Neural cell (in vitro differentiated cells): Measurements from ENCODE around the gene PDHX. TPM values are rescaled to one million over a fixed set of nuclear protein-coding genes. Genes with fewer than 3 reads are reported as not detected.

Experiments used
- H2AFZ ChIP-seq: fragments of 200-600, 300-800 bp; sonication (generic), shearing (Covaris generic); 2 replicates; pipeline ENCODE4 v1.6.0; 2014; ENCODE audit warnings: low read depth, mild to moderate bottlenecking, antibody characterized with exemption, low read length, moderate library complexity
- H3F3A ChIP-seq: fragments of 200-600 bp; shearing (Covaris generic); 2 replicates; pipeline ENCODE4 v1.6.1; 2016; ENCODE audit warnings: mild to moderate bottlenecking, moderate library complexity, mixed read lengths, antibody characterized with exemption, low read length; ENCODE audit not compliant: insufficient read depth, poor library complexity, severe bottlenecking
- H3K27ac ChIP-seq: fragments of 200-600, 300-800 bp; sonication (generic), shearing (Covaris generic); 2 replicates; pipeline ENCODE4 v1.5.1; 2014; ENCODE audit warnings: mild to moderate bottlenecking, low read length, moderate library complexity
- H3K27me3 ChIP-seq: fragments of 300-800, 200-600 bp; sonication (generic), shearing (Covaris generic); 2 replicates; pipeline ENCODE4 v1.6.0; 2014; ENCODE audit warnings: mild to moderate bottlenecking, low read depth, low read length, moderate library complexity; ENCODE audit not compliant: insufficient read depth
- H3K36me3 ChIP-seq: fragments of 300-800, 200-600 bp; sonication (generic), shearing (Covaris generic); 2 replicates; pipeline ENCODE4 v1.5.1; 2014; ENCODE audit warnings: mild to moderate bottlenecking, antibody characterized with exemption, low read length, moderate library complexity; ENCODE audit not compliant: insufficient read depth
- H3K4me2 ChIP-seq: fragments of 300-800, 200-600 bp; sonication (generic), shearing (Covaris generic); 2 replicates; pipeline ENCODE4 v1.6.0; 2014; ENCODE audit warnings: mild to moderate bottlenecking, low read length
- H3K4me3 ChIP-seq: fragments of 300-800, 200-600 bp; sonication (generic), shearing (Covaris generic); 2 replicates; pipeline ENCODE4 v1.5.1; 2014; ENCODE audit warnings: mild to moderate bottlenecking, low read length, moderate library complexity
- H3K79me2 ChIP-seq: fragments of 200-600 bp; shearing (Covaris generic); replicated peaks from 2 replicates; pipeline ENCODE4 v1.6.0; 2014; ENCODE audit warnings: mild to moderate bottlenecking, low read length, moderate library complexity; ENCODE audit not compliant: insufficient read depth
- H3K9ac ChIP-seq: fragments of 300-800, 200-600 bp; sonication (generic), shearing (Covaris generic); 2 replicates; pipeline ENCODE4 v1.6.1; 2016; ENCODE audit warnings: mild to moderate bottlenecking, low read length, mixed read lengths
- H3K9me2 ChIP-seq: fragments of 200-600 bp; shearing (Covaris generic); 2 replicates; pipeline ENCODE4 v1.6.1; 2016; ENCODE audit warnings: mild to moderate bottlenecking, low read length, mixed read lengths; ENCODE audit not compliant: insufficient read depth
- H3K9me3 ChIP-seq: fragments of 200-600, 300-800 bp; sonication (generic), shearing (Covaris generic); 2 replicates; pipeline ENCODE4 v1.6.1; 2016; ENCODE audit warnings: mild to moderate bottlenecking, mixed run types, low read length, moderate library complexity, mixed read lengths
- H4K20me1 ChIP-seq: fragments of 200-600 bp; shearing (Covaris generic); 2 replicates; pipeline ENCODE4 v1.6.1; 2016; ENCODE audit warnings: mild to moderate bottlenecking, mixed run types; ENCODE audit not compliant: insufficient read depth
- EP300 ChIP-seq: fragments of 450-650 bp; conservative IDR thresholded peaks from 2 replicates; pipeline ENCODE4 v1.6.1; 2014; ENCODE audit warnings: antibody characterized with exemption, mild to moderate bottlenecking, moderate library complexity; ENCODE audit not compliant: poor library complexity, severe bottlenecking
- EZH2 ChIP-seq: fragments of 200-600, 300-800 bp; shearing (Covaris generic), sonication (generic); IDR thresholded peaks from 2 replicates; pipeline ENCODE4 v1.6.1; 2014; ENCODE audit warnings: antibody characterized with exemption, low read length, borderline replicate concordance, mild to moderate bottlenecking; ENCODE audit not compliant: insufficient read depth, poor library complexity, severe bottlenecking
- MXI1 ChIP-seq: fragments of 450-650 bp; conservative IDR thresholded peaks from 2 replicates; pipeline ENCODE4 v1.6.1; 2014; ENCODE audit warnings: antibody characterized with exemption, mild to moderate bottlenecking; ENCODE audit not compliant: poor library complexity, severe bottlenecking
- POLR2AphosphoS5 ChIP-seq: IDR thresholded peaks from 2 replicates; pipeline ENCODE4 v1.6.1; 2012
- RAD21 ChIP-seq: fragments of 450-650 bp; conservative IDR thresholded peaks from 2 replicates; pipeline ENCODE4 v1.6.1; 2014; ENCODE audit warnings: antibody characterized with exemption, mild to moderate bottlenecking, moderate library complexity
- SMC3 ChIP-seq: fragments of 450-650 bp; conservative IDR thresholded peaks from 2 replicates; pipeline ENCODE4 v1.6.1; 2014; ENCODE audit warnings: antibody characterized with exemption, mild to moderate bottlenecking, moderate library complexity; ENCODE audit not compliant: poor library complexity
- TAF1 ChIP-seq: IDR thresholded peaks from 2 replicates; pipeline ENCODE4 v1.6.1; 2012; ENCODE audit warnings: low read depth
- polyA plus RNA-seq: library from polyadenylated mRNA; depleted of rRNA; stranded (reverse); fragments of >200 nt; gene quantifications from 2 replicates; pipeline ENCODE4 v1.2.3, GENCODE V29; 2014
- TF ChIP-seq, protein P1 (sequence below): fragments of 450-650 bp; IDR thresholded peaks from 2 replicates; pipeline ENCODE4 v1.5.1; 2014; ENCODE audit warnings: antibody characterized with exemption, mild to moderate bottlenecking, moderate library complexity; ENCODE audit not compliant: poor library complexity, severe bottlenecking
- TF ChIP-seq, protein P2 (sequence below): IDR thresholded peaks from 2 replicates; pipeline ENCODE4 v1.6.1; 2012; ENCODE audit warnings: borderline replicate concordance

The PDHX gene
- polyA plus RNA-seq, 1 donor from 2014 or later = 59.8 TPM

DNA sequence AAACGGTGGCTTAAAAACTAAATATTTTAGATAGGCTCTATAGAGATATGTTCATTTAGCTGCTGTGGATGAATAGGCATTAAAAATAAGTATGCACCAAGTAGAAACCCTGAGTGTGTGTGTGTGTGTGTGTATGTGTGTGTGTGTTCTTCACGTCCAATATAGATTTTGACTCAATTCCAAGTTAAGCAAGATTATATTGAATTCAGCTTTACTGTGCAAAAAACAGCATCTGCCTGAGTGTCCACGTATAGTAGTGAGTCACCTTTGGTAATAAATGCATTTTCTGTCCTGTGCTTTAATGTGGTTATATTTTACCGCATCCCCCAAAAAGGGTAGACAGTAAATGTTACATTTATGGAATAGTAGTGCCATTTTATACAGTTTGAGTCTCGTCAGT lies 71.2 kb downstream of the PDHX start:
- H3K27me3 ChIP-seq = no peaks in the 10 kb centered on the region
- no peak overlapping the region for H3K4me3 ChIP-seq
- H3K36me3 ChIP-seq = peaks cover 8% of the 10 kb centered on the region
- no peak overlapping the region for H3K4me2 ChIP-seq
- no peaks in the 10 kb centered on the region for H4K20me1 ChIP-seq
- no peak for TF ChIP-seq MXI1
- no peak for TF ChIP-seq EP300
- no peak for TF ChIP-seq SMC3
- TF ChIP-seq, protein P1, sequence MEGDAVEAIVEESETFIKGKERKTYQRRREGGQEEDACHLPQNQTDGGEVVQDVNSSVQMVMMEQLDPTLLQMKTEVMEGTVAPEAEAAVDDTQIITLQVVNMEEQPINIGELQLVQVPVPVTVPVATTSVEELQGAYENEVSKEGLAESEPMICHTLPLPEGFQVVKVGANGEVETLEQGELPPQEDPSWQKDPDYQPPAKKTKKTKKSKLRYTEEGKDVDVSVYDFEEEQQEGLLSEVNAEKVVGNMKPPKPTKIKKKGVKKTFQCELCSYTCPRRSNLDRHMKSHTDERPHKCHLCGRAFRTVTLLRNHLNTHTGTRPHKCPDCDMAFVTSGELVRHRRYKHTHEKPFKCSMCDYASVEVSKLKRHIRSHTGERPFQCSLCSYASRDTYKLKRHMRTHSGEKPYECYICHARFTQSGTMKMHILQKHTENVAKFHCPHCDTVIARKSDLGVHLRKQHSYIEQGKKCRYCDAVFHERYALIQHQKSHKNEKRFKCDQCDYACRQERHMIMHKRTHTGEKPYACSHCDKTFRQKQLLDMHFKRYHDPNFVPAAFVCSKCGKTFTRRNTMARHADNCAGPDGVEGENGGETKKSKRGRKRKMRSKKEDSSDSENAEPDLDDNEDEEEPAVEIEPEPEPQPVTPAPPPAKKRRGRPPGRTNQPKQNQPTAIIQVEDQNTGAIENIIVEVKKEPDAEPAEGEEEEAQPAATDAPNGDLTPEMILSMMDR = no peak
- TF ChIP-seq, protein P2, sequence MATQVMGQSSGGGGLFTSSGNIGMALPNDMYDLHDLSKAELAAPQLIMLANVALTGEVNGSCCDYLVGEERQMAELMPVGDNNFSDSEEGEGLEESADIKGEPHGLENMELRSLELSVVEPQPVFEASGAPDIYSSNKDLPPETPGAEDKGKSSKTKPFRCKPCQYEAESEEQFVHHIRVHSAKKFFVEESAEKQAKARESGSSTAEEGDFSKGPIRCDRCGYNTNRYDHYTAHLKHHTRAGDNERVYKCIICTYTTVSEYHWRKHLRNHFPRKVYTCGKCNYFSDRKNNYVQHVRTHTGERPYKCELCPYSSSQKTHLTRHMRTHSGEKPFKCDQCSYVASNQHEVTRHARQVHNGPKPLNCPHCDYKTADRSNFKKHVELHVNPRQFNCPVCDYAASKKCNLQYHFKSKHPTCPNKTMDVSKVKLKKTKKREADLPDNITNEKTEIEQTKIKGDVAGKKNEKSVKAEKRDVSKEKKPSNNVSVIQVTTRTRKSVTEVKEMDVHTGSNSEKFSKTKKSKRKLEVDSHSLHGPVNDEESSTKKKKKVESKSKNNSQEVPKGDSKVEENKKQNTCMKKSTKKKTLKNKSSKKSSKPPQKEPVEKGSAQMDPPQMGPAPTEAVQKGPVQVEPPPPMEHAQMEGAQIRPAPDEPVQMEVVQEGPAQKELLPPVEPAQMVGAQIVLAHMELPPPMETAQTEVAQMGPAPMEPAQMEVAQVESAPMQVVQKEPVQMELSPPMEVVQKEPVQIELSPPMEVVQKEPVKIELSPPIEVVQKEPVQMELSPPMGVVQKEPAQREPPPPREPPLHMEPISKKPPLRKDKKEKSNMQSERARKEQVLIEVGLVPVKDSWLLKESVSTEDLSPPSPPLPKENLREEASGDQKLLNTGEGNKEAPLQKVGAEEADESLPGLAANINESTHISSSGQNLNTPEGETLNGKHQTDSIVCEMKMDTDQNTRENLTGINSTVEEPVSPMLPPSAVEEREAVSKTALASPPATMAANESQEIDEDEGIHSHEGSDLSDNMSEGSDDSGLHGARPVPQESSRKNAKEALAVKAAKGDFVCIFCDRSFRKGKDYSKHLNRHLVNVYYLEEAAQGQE = no peak
- H3K9me3 ChIP-seq = no peaks in the 10 kb centered on the region
- H3F3A ChIP-seq = no peaks in the 10 kb centered on the region
- no peaks in the 10 kb centered on the region for H3K79me2 ChIP-seq
- H3K27ac ChIP-seq = no peak overlapping the region
- no peaks in the 10 kb centered on the region for H3K9me2 ChIP-seq
- H2AFZ ChIP-seq = no peak overlapping the region
- no peak overlapping the region for H3K9ac ChIP-seq

DNA sequence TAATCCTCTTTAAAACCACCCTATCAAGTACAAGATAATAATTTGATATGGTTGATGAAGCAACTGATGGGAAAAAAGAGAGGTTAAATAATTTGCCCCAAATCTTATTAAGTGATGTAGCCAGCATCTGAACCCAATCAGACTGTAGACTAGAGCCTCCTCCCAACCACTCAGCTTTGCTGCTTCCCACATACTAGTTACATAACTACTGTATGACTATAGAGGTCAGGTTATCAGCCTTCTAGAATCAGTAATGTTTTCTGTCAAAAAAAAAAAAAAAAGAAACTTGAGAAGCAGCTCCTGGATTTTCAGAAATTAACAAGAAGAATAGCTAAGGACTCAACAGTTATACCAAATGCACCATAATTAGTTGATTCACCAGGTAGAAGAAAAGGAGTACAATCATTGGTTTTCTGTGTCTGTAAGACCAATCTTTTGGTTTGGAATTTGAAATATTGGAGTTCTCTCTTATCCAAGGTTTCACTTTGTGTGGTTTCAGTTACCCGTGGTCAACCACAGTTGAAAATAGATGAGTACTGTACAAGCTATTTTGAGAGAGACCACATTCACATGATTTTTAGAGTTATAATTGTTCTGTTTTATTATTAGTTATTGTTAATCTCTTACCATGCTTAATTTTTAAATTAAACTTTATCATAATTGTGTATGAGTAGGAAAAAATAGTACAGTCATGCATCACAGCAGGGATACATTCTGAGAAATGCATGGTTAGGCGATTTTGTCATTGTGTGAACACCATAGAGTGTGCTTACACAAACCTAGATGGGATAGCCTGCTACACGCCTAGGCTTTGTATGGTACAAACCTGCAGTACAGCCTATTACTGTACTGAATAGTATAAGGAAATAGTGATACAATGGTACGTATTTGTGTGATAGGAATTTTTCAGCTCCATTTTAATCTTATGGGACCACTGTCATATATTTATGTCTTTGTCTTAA lies 72.2 kb downstream of the PDHX start:
- Histone ChIP-seq H3K36me3 (peaks cover 8% of the 10 kb centered on the region), H3K27me3 (no peaks in the 10 kb centered on the region), H3F3A (no peaks in the 10 kb centered on the region), H3K4me2 (no peak overlapping the region), H3K27ac (no peak overlapping the region), H4K20me1 (no peaks in the 10 kb centered on the region), H3K9ac (no peak overlapping the region), H3K79me2 (no peaks in the 10 kb centered on the region), H3K4me3 (no peak overlapping the region), H3K9me3 (no peaks in the 10 kb centered on the region), H2AFZ (no peak overlapping the region), H3K9me2 (no peaks in the 10 kb centered on the region)
- TF ChIP-seq EZH2 = no peak
- TF ChIP-seq TAF1 = no peak
- no peak for TF ChIP-seq EP300
- TF ChIP-seq POLR2AphosphoS5 = no peak
- TF ChIP-seq SMC3 = no peak
- TF ChIP-seq, protein P2 = no peak
- no peak for TF ChIP-seq MXI1
- TF ChIP-seq, protein P1 = no peak
- no peak for TF ChIP-seq RAD21
